Ovary (tissue), 3 donors: ENCODE data around the gene PRKG1.

Experiments used
- EP300 ChIP-seq: sonication (generic); formaldehyde crosslinking; IDR thresholded peaks from one replicate; pipeline ENCODE4 v1.6.1; 2017; ENCODE audit warnings: antibody characterized with exemption
- POLR2A ChIP-seq: fragments of 450-650 bp; IDR thresholded peaks from one replicate; pipeline ENCODE4 v1.6.1; 2017; ENCODE audit warnings: antibody characterized with exemption, mild to moderate bottlenecking, moderate library complexity
- TF ChIP-seq, protein P1 (sequence below), 3 donors: fragments of 450-650 bp in 2 of 3; fragments of 200-600 bp in 1 of 3; IDR thresholded peaks; one replicate each; pipeline versions ENCODE4 v1.5.1 to v1.8.0; 2016 to 2022; ENCODE audit warnings: antibody characterized with exemption in 3 of 3, mild to moderate bottlenecking in 1 of 3
- donor health status: DM: no; HTN: no; CAD: no.

DNA sequence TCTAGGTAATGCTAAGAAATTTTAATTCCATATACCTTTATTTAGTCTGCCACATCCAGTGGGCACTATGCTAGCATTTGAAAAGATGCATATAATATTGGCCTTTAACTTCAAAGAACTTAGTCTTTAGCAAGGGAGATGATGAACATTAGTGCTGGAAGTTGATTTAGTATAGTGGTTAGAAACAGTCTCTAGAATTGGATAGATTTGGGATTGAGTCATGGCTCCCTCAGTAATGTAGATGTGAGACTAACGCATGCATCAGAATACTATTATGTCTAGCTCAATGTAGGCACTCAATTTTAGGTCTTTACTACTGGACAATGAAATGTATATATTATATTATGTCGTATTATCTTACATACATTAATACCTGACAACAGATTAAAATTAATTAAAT lies 1245.6 kb downstream of the PRKG1 start:
- TF ChIP-seq, protein P1, sequence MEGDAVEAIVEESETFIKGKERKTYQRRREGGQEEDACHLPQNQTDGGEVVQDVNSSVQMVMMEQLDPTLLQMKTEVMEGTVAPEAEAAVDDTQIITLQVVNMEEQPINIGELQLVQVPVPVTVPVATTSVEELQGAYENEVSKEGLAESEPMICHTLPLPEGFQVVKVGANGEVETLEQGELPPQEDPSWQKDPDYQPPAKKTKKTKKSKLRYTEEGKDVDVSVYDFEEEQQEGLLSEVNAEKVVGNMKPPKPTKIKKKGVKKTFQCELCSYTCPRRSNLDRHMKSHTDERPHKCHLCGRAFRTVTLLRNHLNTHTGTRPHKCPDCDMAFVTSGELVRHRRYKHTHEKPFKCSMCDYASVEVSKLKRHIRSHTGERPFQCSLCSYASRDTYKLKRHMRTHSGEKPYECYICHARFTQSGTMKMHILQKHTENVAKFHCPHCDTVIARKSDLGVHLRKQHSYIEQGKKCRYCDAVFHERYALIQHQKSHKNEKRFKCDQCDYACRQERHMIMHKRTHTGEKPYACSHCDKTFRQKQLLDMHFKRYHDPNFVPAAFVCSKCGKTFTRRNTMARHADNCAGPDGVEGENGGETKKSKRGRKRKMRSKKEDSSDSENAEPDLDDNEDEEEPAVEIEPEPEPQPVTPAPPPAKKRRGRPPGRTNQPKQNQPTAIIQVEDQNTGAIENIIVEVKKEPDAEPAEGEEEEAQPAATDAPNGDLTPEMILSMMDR (IDR thresholded peaks at IDR 0.05) = no peak
- TF ChIP-seq POLR2A = no peak
- no peak for TF ChIP-seq EP300
